ENCODE results near the gene ZNF81. TPM values are rescaled to one million over a fixed set of nuclear protein-coding genes. Genes with fewer than 3 reads are reported as not detected.

ZNF81 gene
- total and polyA plus RNA-seq, 2 of the 13 experiments (the other 11 are each of a cell fraction or from before 2014, with no cell fraction given), result 1.4 to 3.2 TPM

GRCh38 chrX:47836164-47837072 lies at the start of gene ZNF81 (continued):
- TF ChIP-seq, protein P1, sequence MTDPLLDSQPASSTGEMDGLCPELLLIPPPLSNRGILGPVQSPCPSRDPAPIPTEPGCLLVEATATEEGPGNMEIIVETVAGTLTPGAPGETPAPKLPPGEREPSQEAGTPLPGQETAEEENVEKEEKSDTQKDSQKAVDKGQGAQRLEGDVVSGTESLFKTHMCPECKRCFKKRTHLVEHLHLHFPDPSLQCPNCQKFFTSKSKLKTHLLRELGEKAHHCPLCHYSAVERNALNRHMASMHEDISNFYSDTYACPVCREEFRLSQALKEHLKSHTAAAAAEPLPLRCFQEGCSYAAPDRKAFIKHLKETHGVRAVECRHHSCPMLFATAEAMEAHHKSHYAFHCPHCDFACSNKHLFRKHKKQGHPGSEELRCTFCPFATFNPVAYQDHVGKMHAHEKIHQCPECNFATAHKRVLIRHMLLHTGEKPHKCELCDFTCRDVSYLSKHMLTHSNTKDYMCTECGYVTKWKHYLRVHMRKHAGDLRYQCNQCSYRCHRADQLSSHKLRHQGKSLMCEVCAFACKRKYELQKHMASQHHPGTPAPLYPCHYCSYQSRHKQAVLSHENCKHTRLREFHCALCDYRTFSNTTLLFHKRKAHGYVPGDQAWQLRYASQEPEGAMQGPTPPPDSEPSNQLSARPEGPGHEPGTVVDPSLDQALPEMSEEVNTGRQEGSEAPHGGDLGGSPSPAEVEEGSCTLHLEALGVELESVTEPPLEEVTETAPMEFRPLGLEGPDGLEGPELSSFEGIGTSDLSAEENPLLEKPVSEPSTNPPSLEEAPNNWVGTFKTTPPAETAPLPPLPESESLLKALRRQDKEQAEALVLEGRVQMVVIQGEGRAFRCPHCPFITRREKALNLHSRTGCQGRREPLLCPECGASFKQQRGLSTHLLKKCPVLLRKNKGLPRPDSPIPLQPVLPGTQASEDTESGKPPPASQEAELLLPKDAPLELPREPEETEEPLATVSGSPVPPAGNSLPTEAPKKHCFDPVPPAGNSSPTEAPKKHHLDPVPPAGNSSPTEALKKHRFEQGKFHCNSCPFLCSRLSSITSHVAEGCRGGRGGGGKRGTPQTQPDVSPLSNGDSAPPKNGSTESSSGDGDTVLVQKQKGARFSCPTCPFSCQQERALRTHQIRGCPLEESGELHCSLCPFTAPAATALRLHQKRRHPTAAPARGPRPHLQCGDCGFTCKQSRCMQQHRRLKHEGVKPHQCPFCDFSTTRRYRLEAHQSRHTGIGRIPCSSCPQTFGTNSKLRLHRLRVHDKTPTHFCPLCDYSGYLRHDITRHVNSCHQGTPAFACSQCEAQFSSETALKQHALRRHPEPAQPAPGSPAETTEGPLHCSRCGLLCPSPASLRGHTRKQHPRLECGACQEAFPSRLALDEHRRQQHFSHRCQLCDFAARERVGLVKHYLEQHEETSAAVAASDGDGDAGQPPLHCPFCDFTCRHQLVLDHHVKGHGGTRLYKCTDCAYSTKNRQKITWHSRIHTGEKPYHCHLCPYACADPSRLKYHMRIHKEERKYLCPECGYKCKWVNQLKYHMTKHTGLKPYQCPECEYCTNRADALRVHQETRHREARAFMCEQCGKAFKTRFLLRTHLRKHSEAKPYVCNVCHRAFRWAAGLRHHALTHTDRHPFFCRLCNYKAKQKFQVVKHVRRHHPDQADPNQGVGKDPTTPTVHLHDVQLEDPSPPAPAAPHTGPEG (CRISPR knock-in tag; IDR thresholded peaks at IDR 0.05), result no peak
- peak; percentile 79 for TF ChIP-seq PRDM10 (CRISPR knock-in tag; IDR thresholded peaks at IDR 0.05; ENCODE audit: low read depth)
- TF ChIP-seq ATF1 (CRISPR knock-in tag; IDR thresholded peaks at IDR 0.05), result no peak
- no peak for TF ChIP-seq CHCHD3 (CRISPR knock-in tag; IDR thresholded peaks at IDR 0.05)
- no peak for TF ChIP-seq DMTF1 (CRISPR knock-in tag; IDR thresholded peaks at IDR 0.05)
- no peak for TF ChIP-seq HMG20A (CRISPR knock-in tag; IDR thresholded peaks at IDR 0.05; ENCODE audit: borderline replicate concordance)
- TF ChIP-seq, protein P2, sequence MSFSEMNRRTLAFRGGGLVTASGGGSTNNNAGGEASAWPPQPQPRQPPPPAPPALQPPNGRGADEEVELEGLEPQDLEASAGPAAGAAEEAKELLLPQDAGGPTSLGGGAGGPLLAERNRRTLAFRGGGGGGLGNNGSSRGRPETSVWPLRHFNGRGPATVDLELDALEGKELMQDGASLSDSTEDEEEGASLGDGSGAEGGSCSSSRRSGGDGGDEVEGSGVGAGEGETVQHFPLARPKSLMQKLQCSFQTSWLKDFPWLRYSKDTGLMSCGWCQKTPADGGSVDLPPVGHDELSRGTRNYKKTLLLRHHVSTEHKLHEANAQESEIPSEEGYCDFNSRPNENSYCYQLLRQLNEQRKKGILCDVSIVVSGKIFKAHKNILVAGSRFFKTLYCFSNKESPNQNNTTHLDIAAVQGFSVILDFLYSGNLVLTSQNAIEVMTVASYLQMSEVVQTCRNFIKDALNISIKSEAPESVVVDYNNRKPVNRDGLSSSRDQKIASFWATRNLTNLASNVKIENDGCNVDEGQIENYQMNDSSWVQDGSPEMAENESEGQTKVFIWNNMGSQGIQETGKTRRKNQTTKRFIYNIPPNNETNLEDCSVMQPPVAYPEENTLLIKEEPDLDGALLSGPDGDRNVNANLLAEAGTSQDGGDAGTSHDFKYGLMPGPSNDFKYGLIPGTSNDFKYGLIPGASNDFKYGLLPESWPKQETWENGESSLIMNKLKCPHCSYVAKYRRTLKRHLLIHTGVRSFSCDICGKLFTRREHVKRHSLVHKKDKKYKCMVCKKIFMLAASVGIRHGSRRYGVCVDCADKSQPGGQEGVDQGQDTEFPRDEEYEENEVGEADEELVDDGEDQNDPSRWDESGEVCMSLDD (CRISPR knock-in tag; IDR thresholded peaks at IDR 0.05; ENCODE audit: borderline replicate concordance), result no peak
- no peak for TF ChIP-seq RAD21 (CRISPR knock-in tag; IDR thresholded peaks at IDR 0.05)
- no peak for TF ChIP-seq ZFYVE20 (CRISPR knock-in tag; IDR thresholded peaks at IDR 0.05; ENCODE audit: borderline replicate concordance, low read depth)
- no peak for TF ChIP-seq ZFP82 (CRISPR knock-in tag; IDR thresholded peaks at IDR 0.05; ENCODE audit: borderline replicate concordance)
- no peak for TF ChIP-seq BCL3 (CRISPR knock-in tag; IDR thresholded peaks at IDR 0.05)
